Fibroblast of the aortic adventitia (primary cell): ENCODE measurements around the gene MT3. TPM values are rescaled to one million over a fixed set of nuclear protein-coding genes. Genes with fewer than 3 reads are reported as not detected.
A peak's percentile ranks its signal among the peaks of the same experiment; 100 is the strongest.

Experiments
- DNase-seq: peaks from one replicate; pipeline ENCODE4 v3.0.0-alpha.2; 2010; ENCODE audit warnings: low read depth
- H3K4me3 ChIP-seq: 2 replicates; pipeline ENCODE4 v1.5.1; 2011; ENCODE audit warnings: low read depth, mild to moderate bottlenecking, control low read depth, low read length, moderate library complexity
- CTCF ChIP-seq: IDR thresholded peaks from 2 replicates; pipeline ENCODE4 v1.5.1; 2011; ENCODE audit warnings: mild to moderate bottlenecking, low read length, control low read depth, inconsistent platforms; ENCODE audit not compliant: insufficient read depth
- total RNA-seq: library from RNA; depleted of rRNA; stranded (reverse); fragments of >200 nt; gene quantifications from 2 replicates; pipeline ENCODE4 v1.2.3, GENCODE V29; 2012; ENCODE audit warnings: low replicate concordance

MT3 gene
- total RNA-seq, 1 donor, result not detected

GRCh38 chr16:56608876-56609462, 19.6 kb downstream of the MT3 start:
- peak; percentile 21 for DNase-seq
- H3K4me3 ChIP-seq, result peak overlapping the region; percentile 76
- TF ChIP-seq CTCF, result no peak

- DNase-seq, result peak; percentile 88
- no peak for TF ChIP-seq CTCF
- H3K4me3 ChIP-seq, result peak overlapping the region; percentile 76
These were observed 20.2 kb downstream of the MT3 start for GRCh38 chr16:56609463-56609921.

- no peak for TF ChIP-seq CTCF
- peak overlapping the region; percentile 76 for H3K4me3 ChIP-seq
- DNase-seq, result peak; percentile 90
These were observed 20.8 kb downstream of the MT3 start for GRCh38 chr16:56610017-56610608.

GRCh38 chr16:56610609-56611111, 21.3 kb downstream of the MT3 start:
- DNase-seq, result peak; percentile 66
- no peak overlapping the region for H3K4me3 ChIP-seq
- TF ChIP-seq CTCF, result no peak

- H3K4me3 ChIP-seq, result no peak overlapping the region
- TF ChIP-seq CTCF, result no peak
- peak; percentile 76 for DNase-seq
These were observed 22.0 kb downstream of the MT3 start for GRCh38 chr16:56611281-56611833.

GRCh38 chr16:56613706-56614105, 24.4 kb downstream of the MT3 start:
- H3K4me3 ChIP-seq, result no peak overlapping the region
- DNase-seq, result no peak
- no peak for TF ChIP-seq CTCF
